ENCODE results near the gene CCSER2. TPM values are rescaled to one million over a fixed set of nuclear protein-coding genes. Genes with fewer than 3 reads are reported as not detected.
"Not testable (repeated sequence)": the region's sequence is repeated elsewhere in the genome, so short reads cannot be mapped to it uniquely, and the experiment has no call there.

Gene CCSER2
- total RNA-seq, 1 donor from 2014 or later = 27.2 TPM

DNA sequence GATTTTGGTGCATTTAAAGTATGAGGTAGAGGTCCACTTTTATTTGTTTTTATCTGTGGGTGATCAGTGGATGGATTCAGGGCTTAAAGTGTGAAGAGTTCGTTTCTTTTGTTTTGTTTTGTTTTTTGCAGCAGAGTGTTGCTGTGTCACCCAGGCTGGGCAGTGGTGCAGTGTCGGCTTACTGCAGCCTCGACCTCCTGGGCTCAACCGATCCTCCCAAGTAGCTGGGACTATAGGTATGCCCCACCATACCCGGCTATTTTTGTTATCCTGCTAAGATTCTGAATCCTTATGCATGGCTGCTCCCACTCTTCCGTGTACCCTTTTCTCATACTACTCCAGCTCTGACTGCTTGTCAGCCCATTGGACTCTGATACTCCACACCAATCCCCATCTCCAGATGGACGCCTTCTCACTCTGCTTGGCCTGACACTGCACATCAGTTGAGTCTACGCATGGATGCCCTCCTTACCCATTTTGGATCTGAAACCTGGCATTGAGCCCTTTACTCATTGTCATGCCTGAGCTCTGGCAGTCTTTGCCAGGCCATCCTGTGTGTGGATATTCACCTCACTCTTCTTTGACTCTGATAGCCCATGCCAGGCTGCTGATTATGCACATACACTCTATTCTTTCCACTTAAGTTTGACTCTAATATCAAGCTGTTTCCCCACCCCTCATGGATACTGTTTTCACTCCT lies 119.5 kb downstream of the CCSER2 start:
- no peak for DNase-seq (ENCODE audit: low spot score)

DNA sequence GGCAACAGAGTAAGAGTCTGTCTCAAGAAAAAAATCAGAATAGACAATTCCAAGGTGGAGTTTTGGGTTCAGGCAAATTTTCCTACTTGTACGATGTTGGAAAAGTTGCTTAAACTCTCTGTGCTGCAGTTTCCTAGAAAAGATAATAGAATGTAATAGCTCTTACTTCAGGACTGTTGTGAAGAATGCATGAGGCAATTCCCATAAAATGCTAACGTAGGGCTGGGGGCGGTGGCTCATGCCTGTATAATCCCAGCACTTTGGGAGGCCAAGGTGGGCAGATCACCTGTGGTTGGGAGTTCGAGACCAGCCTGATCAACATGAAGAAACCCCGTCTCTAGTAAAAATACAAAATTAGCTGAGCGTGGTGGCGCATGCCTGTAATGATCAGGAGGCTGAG lies 121.0 kb downstream of the CCSER2 start:
- not testable (repeated sequence) for DNase-seq (ENCODE audit: low spot score)

DNA sequence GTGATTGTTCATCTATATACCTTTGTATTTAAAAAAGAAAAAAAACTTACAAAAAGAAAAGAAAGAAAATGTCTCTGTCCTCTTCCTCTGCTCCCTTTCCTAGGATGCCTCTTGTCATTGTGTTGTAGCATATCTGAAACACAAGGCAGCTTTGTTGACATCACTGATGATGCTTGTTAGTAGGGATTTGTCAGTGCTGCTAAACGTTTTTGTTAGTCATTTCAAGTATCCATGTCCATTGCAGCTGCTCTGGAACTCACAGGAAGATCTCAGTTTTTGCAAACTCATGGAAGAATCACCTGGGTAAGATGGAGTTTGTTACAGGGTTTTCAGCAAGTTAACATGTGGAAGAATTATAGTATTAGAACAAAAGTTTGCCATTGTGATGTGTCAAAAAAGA lies 123.6 kb downstream of the CCSER2 start:
- DNase-seq (ENCODE audit: low spot score) = no peak

DNA sequence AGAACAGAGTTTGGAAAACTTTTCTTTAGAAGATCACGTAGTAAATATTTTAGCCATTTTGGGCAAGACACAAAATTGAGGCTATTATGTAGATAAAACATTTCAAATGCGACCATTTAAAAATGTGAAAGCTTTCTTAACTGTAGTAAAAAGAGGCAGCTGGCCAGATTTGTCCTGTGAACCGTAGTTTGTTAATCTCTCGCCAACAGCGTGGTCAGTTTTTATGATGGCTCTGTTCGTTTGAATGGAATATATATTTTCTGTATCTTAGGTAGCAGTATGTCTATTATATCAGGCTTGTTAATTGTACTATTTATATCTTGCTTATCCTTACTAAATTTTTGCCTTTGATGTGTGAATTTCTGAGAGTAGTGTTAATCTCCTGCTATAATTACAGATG lies 124.9 kb downstream of the CCSER2 start:
- no peak for DNase-seq (ENCODE audit: low spot score)

DNA sequence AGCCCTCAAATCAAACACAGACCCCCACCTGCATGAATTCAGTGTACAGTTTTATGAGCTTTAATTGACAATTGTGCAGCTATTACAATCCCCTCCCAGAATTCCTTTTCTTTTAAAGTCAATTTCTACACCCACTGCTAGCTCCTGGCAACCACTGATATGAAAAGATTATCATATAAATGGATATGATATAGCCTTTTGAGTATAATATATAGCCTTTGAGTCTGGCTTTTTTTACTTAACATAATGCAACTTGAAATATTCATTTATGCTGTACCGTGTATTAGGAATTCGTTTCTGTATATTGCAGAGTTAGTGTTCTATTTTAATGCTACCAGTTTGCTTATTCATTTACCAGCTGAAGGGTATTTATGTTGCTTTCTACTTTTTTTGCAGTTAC lies 127.7 kb downstream of the CCSER2 start:
- DNase-seq (ENCODE audit: low spot score) = no peak

DNA sequence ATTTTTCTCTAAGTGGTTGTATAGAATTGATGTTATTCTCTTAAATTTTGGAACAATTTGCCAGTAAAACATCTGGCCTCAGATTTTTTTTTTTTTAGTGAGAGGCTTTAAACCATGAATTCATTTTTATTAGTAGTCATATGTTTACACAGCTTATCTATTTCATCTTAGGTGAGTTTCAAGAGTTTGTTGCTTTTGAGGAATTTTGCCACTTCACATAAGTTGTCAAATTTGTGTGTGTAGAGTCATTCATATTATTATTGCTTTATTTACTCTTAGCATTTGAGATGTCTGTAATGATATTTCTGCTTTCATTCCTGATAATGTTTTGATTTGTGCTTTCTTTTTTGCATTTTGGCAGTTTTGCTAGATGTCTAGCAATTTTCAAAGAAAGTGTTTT lies 132.1 kb downstream of the CCSER2 start:
- no peak for DNase-seq (ENCODE audit: low spot score)

DNA sequence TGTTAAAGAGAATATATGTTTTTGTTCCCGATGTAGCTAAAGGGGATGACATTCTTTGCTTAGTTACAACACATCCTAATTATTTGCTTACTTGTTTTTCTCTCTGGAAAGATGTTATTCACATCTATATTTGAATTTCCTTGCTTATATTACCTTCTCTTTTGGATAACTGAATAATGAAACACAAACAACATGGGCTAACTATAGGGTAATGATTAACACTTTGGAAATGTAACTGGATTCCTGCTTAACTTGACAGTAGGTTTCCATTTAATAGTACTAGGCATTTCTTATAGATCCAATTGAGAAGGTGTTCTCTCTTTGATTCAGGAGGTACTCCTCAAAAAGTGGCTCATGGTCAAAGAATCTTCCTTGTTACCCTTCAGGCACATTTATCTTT lies 141.1 kb downstream of the CCSER2 start:
- DNase-seq (ENCODE audit: low spot score) = no peak

DNA sequence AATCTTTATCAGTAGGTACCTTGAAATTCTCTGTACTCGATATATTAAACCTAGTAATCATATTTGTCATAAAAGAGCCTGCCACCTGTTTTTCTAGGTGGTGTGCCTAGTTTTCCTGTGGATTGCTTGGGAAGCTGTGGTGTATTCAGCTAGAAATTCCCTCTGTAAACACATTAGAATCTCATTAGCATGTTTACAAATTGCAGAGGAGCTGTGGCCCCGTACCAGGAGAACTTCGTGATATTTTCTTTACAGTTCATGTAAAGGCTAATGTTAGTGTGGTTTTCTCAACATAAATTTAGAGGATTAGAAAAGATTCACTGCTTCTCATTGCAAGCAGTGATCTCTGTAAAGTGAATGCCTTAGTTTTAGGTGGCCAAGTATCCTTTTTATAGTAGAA lies 144.7 kb downstream of the CCSER2 start:
- no peak for DNase-seq (ENCODE audit: low spot score)

DNA sequence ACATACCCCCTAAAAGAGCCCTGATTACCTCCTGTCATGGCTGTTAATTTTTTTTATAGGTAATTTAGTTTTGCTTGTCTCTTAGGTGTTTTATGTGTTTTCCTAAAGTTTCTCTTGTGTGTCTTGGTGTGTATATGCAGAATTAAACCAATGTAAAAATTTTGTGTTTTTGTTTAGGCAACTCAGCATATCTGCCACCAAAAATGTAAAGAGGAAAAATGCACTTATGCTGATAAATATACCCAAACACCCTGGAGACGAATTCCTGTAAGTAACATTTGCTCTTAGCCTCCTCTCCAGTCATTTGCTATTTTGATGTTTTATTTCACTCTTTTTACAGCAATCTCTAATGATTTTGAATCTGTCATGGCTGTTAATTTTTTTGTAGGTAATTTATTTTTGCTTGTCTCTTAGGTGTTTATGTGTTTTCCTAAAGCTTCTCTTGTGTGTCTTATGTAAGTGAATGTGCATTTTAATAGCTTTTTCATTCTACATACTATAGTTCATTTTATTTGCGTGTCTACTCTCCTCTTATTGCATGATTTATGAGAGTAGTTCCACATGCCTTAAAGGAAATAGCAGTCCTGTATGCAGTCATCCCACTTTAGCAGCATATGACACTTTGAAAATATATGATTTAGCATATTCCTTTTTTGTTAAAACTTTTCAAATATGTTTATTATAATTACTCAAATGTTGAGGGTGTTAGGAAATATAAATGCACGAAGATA lies 149.2 kb downstream of the CCSER2 start:
- no peak for DNase-seq (ENCODE audit: low spot score)

DNA sequence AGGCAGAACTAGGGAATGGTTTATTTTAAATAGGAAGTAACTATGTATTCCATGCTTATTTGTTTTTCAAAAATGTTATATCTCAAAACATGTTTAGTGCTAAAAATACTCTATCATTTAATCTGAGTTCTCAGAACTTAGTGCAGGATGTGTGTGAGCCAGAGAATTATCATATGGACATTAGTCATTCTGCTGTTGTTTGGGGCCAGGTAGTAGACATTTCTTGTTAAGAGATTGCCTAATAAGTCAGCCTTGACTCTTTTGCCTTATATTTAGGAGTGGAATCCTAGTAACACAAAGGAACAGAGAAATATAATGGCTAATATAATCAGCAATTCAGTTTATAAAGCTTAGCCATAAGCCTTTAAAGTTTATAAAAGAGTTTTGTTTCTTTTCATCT lies 149.8 kb downstream of the CCSER2 start:
- no peak for DNase-seq (ENCODE audit: low spot score)

DNA sequence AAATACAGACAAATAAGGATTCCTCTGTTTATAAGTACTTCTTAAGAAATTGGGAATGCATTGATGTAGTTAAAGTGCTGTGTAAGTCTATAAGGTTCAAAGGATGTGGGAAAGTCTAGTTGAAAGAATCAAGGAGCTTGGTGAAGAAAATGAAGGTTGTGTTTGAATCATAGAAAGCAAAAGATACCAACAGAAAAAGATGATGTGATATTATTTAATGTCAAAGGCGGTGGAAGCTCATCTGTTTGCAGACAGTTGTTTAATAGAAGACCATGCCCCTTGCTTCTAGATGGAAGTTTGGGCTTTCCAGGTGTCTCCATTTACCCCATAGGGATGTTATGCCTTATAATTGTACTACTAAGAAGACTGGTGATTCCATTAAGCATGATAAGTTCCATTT lies 150.3 kb downstream of the CCSER2 start:
- DNase-seq (ENCODE audit: low spot score) = no peak

DNA sequence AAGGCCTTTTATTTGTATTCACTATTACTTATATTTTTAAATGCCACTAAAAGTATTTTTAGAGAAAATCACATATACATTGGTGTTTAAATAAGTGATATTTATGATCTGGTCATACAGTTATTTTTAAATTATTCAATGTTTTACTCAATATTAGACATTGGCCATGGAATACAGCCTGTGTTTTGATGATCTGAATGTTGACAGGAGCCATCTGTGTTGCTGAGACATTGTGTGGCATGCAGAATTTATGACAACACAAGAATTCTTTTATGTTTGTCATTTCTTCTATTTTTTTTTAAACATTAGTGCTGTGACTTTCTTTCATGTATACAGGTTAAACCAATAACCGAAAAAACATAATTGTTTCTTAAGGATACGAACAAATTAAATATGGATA lies 156.2 kb downstream of the CCSER2 start:
- no peak for DNase-seq (ENCODE audit: low spot score)

DNA sequence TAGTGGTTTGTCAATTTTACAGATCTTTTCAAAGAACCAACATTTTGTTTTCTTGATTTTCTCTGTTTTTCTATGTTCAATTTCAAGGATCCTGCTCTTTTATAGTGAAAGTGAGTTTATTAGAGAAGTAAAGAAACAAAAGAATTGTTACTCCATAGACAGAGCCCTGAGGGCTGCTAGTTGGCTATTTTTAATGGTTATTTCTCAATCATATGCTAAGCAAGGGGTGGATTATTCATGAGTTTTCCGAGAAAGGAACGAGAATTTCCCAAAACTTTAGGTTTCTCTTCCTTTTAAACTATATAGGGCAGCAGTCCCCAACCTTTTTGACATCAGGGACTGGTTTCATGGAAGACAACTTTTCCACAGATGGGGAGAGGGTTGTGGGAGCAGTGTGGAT lies 165.0 kb downstream of the CCSER2 start:
- DNase-seq (ENCODE audit: low spot score) = no peak

DNA sequence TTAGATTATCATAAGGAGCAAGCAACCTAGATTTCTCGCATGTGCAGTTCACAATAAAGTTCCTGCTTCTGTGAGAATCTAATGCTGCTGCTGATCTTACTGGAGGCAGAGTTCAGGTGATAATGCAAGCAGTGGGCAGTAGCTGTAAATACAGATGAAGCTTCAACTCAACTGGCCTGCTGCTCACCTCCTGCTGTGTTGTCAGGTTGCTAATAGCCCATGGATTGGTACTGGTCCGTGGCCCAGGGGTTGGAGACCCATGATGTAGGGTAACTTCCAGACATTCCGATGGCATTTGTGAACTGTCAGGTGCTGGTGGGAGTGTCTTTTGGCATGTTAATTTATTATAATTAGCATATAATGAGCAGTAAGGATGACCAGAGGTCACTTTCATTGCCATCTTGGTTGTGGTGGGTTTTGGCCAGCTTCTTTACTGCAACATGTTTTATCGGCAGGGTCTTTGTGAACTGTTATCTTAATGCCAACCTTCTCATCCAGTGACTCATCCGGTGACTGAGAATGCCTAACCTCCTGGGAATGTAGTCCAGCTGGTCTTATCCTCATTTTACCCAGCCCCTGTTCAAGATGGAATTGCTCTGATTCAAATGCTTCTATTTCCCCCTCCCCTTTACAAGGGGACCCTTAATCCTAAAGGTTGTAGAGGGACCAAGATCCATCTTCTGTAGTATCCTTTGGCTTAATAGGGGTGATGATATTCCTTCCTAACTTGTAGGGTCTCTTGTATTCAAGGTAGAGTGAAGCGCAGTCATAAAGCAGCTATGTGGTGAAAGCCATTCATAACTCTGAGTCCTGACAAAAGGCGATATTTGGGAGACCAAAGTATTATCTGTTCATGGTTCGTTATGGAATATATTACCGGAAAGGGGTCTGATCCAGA lies 165.8 kb downstream of the CCSER2 start:
- peak; percentile 14 for DNase-seq (ENCODE audit: low spot score)

DNA sequence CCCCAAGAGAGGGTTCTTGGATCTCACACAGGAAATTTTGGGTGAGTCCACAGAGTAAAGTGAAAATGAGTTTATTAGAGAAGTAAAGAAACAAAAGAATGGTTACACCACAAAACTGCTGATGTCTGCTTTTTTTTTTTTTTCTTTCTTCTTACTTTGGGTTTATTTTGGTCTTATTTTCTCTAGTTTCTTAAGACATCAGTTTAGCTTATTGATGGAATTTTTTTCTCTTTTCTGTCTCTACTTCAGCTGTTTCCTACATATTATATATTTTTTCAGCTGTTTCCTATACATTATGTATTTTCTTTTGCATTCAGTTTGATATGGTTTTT lies 166.4 kb downstream of the CCSER2 start:
- DNase-seq (ENCODE audit: low spot score) = no peak

DNA sequence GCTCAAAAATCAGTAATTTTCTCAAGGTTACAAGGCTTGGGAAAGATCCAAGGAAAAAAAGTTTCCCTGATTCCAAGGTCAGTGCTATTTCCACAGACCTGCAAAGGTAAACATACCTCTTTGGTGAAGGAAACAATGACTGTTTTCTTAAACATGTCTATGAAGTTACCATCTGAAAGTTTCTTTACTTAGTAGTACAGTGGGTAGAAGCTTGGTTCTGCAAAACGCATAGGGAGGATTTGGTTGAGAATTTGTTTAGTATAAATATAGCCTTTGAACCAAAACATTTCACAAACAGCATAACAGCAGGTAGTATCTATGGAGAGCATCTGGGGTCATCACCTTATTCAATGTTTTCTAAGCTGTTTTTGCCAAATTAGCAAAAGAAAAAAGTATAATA lies 169.6 kb downstream of the CCSER2 start:
- DNase-seq (ENCODE audit: low spot score) = no peak

DNA sequence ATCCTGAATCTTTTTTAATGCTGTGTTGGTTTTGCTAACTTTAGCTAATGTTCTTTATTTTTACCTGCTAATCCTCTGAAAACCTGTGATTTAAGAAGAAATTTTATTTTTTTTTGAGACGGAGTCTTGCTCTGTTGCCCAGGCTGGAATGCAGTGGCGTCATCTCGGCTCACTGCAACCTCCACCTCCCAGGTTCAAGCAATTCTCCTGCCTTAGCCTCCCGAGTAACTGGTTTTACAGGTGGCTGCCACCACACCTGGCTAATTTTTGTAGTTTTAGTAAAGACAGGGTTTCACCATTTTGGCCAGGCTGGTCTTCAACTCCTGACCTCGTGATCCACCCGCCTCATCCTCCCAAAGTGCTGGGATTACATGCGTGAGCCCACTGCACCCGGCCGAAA lies 170.7 kb downstream of the CCSER2 start:
- not testable (repeated sequence) for DNase-seq (ENCODE audit: low spot score)

DNA sequence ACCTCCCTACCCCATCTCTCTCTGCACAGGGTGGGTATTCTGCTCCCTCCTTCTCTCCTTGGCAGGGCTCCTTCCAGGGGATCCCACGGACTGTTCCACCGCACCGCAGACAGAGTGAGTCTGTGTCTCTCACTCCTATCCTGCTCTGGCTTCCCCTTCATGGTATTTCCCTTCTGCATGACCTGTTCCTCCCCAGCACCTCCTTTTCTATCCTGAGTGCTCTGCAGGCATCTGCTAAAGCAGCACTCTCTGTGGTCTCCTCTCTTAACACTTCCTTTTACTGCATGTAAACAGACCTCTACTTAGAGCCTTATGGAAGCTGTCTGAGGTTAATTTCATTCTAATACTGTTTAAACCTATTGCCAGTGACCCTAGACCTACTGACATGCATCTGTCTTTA lies 171.5 kb downstream of the CCSER2 start:
- DNase-seq (ENCODE audit: low spot score) = no peak

DNA sequence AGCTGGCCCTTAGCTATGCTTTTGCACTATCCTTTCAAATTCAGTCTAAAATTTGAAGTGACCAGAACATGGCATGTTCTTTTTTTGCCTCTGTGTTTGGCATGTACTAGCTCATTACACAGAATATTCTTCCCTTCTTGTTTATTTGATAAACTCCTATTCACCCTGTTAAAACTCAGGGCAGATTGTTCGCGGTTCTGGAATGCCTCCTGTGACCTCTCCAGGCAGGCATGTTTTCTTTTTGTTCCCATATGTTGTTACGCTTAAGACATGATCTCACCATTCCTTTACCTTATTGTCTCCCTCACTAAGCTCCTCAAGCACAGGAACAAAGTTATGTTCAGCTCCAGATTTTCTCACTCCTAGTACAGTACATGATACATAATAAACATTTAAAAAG lies 181.7 kb downstream of the CCSER2 start:
- DNase-seq (ENCODE audit: low spot score) = no peak

DNA sequence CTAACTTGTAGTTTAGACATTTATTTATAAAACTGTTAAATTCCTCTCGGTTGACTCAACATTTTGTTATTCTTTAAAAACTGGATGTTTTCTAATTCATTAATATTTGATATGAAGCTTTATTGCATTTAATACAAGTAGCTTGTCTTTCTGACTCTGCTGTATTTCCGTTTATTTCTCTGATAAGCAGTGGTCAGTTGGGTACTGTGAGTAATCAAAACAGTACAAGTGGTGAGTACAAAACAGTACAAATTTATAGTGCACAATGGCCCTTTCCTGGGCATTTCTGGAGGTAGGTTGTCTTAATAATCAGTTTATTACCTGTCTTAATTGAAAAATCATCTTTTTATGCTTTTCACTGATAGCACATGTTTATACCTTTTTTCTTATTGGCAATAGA lies 182.7 kb downstream of the CCSER2 start:
- no peak for DNase-seq (ENCODE audit: low spot score)

DNA sequence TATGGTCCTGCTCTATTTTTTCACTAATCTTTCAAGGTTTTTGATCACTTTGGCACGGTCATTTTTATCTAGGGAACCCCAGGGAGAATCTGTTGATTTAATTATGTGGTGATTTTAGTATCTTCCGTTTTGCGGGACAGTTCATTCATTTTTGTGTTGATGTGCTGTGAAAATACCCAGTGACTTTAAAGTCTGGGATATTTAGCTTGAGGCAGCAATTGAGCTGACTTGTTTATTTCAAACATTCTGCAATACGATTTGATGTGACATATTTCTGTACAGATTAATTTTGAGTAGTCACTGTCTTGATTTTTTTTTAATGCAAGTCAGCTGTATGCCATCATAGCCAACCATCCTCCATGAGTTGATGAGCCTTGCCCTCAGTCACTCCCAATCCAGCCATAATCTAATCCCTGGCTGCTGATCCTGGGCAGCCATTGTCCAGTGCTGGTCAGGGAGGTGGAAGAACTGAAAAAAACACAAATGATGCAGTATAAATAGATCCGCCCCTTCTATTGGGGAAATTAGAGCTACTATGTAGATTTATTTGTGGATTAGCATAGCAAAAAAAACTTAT lies 183.4 kb downstream of the CCSER2 start:
- no peak for DNase-seq (ENCODE audit: low spot score)

DNA sequence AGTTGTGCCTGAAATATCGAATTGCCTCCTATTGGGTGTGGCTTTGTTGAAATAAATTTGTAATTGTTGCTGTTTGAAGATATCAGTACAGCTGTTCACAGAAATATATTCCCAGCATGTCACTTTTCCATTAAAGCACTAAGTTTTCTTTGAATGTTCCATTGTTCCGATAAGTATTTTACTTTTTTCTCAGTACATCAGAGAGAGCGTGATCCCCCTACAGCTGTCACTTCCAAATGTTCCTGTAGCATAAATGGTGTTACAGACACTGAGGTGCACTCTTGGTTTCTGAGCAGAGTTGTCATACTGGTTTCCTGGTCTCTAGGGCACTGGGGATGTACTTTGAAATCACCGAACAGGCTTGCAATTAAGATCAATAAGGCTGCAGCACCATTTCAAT lies 189.2 kb downstream of the CCSER2 start:
- no peak for DNase-seq (ENCODE audit: low spot score)

Data from umbilical cord (tissue), 2 donors.